ENCODE measurements around the gene POC1A. TPM values are rescaled to one million over a fixed set of nuclear protein-coding genes. Genes with fewer than 3 reads are reported as not detected.

The POC1A gene
- total RNA-seq, 1 experiment from 2014 or later = 43.0 TPM

DNA sequence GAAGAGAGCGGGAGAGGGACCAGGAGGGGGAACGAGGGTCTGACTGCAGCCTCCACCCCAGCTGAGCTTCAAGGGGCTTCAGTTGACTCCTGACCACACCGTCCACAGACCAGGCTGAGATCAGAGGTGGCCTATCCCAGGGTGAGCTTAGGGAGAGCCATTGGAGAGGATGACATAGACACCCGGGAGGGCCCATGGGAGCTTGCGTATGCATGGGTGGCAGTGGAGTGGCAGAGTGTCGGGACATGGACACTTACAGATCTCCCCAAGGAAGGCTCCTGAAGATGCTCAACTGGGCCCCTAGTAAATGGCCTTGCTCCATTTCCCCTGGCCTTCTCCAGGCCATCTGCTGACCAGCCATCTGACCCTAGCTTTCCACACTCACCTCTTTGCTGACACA is 31.1 kb upstream of the POC1A start:
- H3K27ac ChIP-seq (ENCODE audit: low read length) = no peak overlapping the region
- H4K20me1 ChIP-seq (ENCODE audit: low read length) = no peaks in the 10 kb centered on the region
- DNase-seq = no peak
- no peaks in the 10 kb centered on the region for H3K27me3 ChIP-seq (ENCODE audit: low read length)
- no peak overlapping the region for H3K4me2 ChIP-seq (ENCODE audit: low read length)
- intact Hi-C loops (cut with micrococcal nuclease) = no loop called here
- H3K4me3 ChIP-seq (ENCODE audit: low read length) = no peak overlapping the region
- no TSS peak for BruUV-seq (replicated peaks)
- no peak overlapping the region for H2AFZ ChIP-seq (ENCODE audit: low read length)
- ATAC-seq = no peak
- H3K79me2 ChIP-seq (ENCODE audit: low read length) = no peaks in the 10 kb centered on the region
- H3K9me3 ChIP-seq (ENCODE audit: low read length) = no peaks in the 10 kb centered on the region
- CTCF ChIA-PET = no interaction called here
- H3K9me2 ChIP-seq (replicated peaks; ENCODE audit: low read length) = no peaks in the 10 kb centered on the region
- no peaks in the 10 kb centered on the region for H3F3A ChIP-seq (ENCODE audit: low read length, unreplicated experiment)
- TF ChIP-seq, protein P1, sequence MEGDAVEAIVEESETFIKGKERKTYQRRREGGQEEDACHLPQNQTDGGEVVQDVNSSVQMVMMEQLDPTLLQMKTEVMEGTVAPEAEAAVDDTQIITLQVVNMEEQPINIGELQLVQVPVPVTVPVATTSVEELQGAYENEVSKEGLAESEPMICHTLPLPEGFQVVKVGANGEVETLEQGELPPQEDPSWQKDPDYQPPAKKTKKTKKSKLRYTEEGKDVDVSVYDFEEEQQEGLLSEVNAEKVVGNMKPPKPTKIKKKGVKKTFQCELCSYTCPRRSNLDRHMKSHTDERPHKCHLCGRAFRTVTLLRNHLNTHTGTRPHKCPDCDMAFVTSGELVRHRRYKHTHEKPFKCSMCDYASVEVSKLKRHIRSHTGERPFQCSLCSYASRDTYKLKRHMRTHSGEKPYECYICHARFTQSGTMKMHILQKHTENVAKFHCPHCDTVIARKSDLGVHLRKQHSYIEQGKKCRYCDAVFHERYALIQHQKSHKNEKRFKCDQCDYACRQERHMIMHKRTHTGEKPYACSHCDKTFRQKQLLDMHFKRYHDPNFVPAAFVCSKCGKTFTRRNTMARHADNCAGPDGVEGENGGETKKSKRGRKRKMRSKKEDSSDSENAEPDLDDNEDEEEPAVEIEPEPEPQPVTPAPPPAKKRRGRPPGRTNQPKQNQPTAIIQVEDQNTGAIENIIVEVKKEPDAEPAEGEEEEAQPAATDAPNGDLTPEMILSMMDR (conservative IDR thresholded peaks at IDR 0.05; ENCODE audit: low read depth, low read length) = no peak
- TF ChIP-seq EZH2phosphoT487 (IDR thresholded peaks at IDR 0.05; ENCODE audit: borderline replicate concordance, low read length) (no peak), EZH2 (IDR thresholded peaks at IDR 0.05; ENCODE audit: low read length, unreplicated experiment) (no peak)
- H3K9ac ChIP-seq (ENCODE audit: low read length) = no peak overlapping the region
- POLR2A ChIA-PET (ENCODE audit: unreplicated experiment) = no interaction called here
- no peaks in the 10 kb centered on the region for H3K36me3 ChIP-seq (ENCODE audit: low read depth, low read length)
- H3K4me1 ChIP-seq (ENCODE audit: insufficient read depth, low read length) = no peaks in the 10 kb centered on the region

DNA sequence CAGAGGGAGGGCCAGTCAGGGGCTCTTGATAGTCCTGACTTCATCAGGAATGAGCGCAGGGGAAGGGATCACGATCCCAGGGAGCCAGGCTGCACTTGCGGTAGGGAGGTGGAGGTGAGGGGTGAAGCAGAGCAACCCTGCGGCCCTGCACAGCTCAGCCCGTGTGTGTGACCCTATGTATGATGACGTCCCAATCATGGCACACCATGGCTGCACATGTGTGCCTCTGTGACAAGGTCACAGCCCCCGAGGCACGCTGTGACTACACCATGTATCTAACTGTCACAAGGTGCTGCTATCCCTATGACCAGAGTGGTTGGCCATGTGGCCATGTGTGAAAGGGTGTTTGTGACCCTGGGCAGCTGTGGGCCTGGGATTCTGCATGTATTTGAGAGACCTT is 30.5 kb upstream of the POC1A start:
- Histone ChIP-seq H3K79me2 (ENCODE audit: low read length) (no peaks in the 10 kb centered on the region), H4K20me1 (ENCODE audit: low read length) (no peaks in the 10 kb centered on the region), H2AFZ (ENCODE audit: low read length) (no peak overlapping the region), H3K4me2 (ENCODE audit: low read length) (no peak overlapping the region), H3K27ac (ENCODE audit: low read length) (no peak overlapping the region), H3K4me3 (ENCODE audit: low read length) (no peak overlapping the region), H3F3A (ENCODE audit: low read length, unreplicated experiment) (no peaks in the 10 kb centered on the region), H3K9ac (ENCODE audit: low read length) (no peak overlapping the region), H3K4me1 (ENCODE audit: insufficient read depth, low read length) (no peaks in the 10 kb centered on the region), H3K9me2 (replicated peaks; ENCODE audit: low read length) (no peaks in the 10 kb centered on the region), H3K36me3 (ENCODE audit: low read depth, low read length) (no peaks in the 10 kb centered on the region), H3K27me3 (ENCODE audit: low read length) (no peaks in the 10 kb centered on the region), H3K9me3 (ENCODE audit: low read length) (no peaks in the 10 kb centered on the region)
- intact Hi-C loops (cut with micrococcal nuclease) = no loop called here
- no peak for TF ChIP-seq EZH2 (IDR thresholded peaks at IDR 0.05; ENCODE audit: low read length, unreplicated experiment)
- TF ChIP-seq, protein P1 (conservative IDR thresholded peaks at IDR 0.05; ENCODE audit: low read depth, low read length) = no peak
- no peak for TF ChIP-seq EZH2phosphoT487 (IDR thresholded peaks at IDR 0.05; ENCODE audit: borderline replicate concordance, low read length)
- ChIA-PET CTCF (no interaction called here), POLR2A (ENCODE audit: unreplicated experiment) (no interaction called here)
- no TSS peak for BruUV-seq (replicated peaks)
- no peak for ATAC-seq
- DNase-seq = no peak

DNA sequence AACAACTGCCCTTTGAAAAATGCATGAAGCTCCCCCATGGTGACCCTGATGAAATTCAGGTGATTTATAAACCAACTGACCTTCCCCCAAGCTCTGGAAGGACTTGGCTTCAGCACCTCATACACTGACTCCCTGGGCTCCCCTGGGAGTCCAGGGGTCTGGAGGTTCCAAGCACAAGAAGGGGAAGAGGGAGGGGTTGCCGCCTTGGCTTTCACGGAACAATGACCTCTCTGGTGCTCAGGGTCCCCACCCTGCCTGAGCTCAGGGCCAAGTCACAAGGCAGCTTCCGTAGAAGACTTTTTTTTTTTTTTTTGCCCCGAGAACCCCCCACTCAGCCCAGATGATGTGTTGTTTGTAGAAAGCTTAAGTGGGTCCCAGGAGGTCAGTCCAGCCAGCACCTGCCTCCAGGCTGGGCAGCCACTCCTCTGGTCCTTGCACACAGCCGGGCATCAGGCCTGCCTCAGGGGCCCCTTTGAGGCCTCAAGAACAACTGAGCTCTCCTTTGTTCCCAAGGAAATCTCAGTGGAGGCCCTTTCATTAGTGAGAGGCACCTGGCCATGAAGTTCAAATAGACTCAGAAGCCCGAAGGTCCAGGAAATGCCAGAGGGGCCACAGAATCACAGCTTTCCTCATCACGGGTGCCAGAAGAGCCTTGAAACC is 29.7 kb upstream of the POC1A start:
- Histone ChIP-seq H3K27me3 (ENCODE audit: low read length) (no peaks in the 10 kb centered on the region), H2AFZ (ENCODE audit: low read length) (no peak overlapping the region), H4K20me1 (ENCODE audit: low read length) (no peaks in the 10 kb centered on the region), H3K79me2 (ENCODE audit: low read length) (no peaks in the 10 kb centered on the region), H3F3A (ENCODE audit: low read length, unreplicated experiment) (no peaks in the 10 kb centered on the region), H3K9me3 (ENCODE audit: low read length) (no peaks in the 10 kb centered on the region), H3K4me2 (ENCODE audit: low read length) (no peak overlapping the region), H3K4me3 (ENCODE audit: low read length) (no peak overlapping the region), H3K36me3 (ENCODE audit: low read depth, low read length) (no peaks in the 10 kb centered on the region), H3K9ac (ENCODE audit: low read length) (no peak overlapping the region), H3K27ac (ENCODE audit: low read length) (no peak overlapping the region), H3K9me2 (replicated peaks; ENCODE audit: low read length) (no peaks in the 10 kb centered on the region), H3K4me1 (ENCODE audit: insufficient read depth, low read length) (no peaks in the 10 kb centered on the region)
- ATAC-seq (no peak), DNase-seq (no peak)
- CTCF ChIA-PET = no interaction called here
- no TSS peak for BruUV-seq (replicated peaks)
- POLR2A ChIA-PET (ENCODE audit: unreplicated experiment) = no interaction called here
- TF ChIP-seq, protein P1 (conservative IDR thresholded peaks at IDR 0.05; ENCODE audit: low read depth, low read length) = no peak
- TF ChIP-seq EZH2 (IDR thresholded peaks at IDR 0.05; ENCODE audit: low read length, unreplicated experiment) (no peak), EZH2phosphoT487 (IDR thresholded peaks at IDR 0.05; ENCODE audit: borderline replicate concordance, low read length) (no peak)
- intact Hi-C loops (cut with micrococcal nuclease) = no loop called here
